ENCODE data around the gene STC2.

The STC2 gene

GRCh38 chr5:173328844-173329490 is 753 bp upstream of the STC2 start:
- DNase-seq (ENCODE audit: low read depth), result no peak

GRCh38 chr5:173327084-173327947 is 898 bp downstream of the STC2 start:
- DNase-seq (ENCODE audit: low read depth), result no peak

- no peak for DNase-seq (ENCODE audit: low read depth)
Measured at GRCh38 chr5:173326501-173326960, 1.7 kb downstream of the STC2 start.

- DNase-seq (ENCODE audit: low read depth), result no peak
Measured at GRCh38 chr5:173325091-173325698, 3.0 kb downstream of the STC2 start.

GRCh38 chr5:173324115-173325001 is 3.9 kb downstream of the STC2 start:
- no peak for DNase-seq (ENCODE audit: low read depth)

- no peak for DNase-seq (ENCODE audit: low read depth)
Measured at GRCh38 chr5:173323799-173324114, 4.5 kb downstream of the STC2 start.

GRCh38 chr5:173323106-173323798 is 5.0 kb downstream of the STC2 start:
- no peak for DNase-seq (ENCODE audit: low read depth)

GRCh38 chr5:173321886-173322285 is 6.3 kb downstream of the STC2 start:
- DNase-seq (ENCODE audit: low read depth), result no peak

GRCh38 chr5:173320259-173320658 is 8.0 kb downstream of the STC2 start:
- DNase-seq (ENCODE audit: low read depth), result no peak

GRCh38 chr5:173319646-173320045 is 8.6 kb downstream of the STC2 start:
- DNase-seq (ENCODE audit: low read depth), result no peak

GRCh38 chr5:173318881-173319620 is 9.2 kb downstream of the STC2 start:
- no peak for DNase-seq (ENCODE audit: low read depth)

- no peak for DNase-seq (ENCODE audit: low read depth)
Measured at GRCh38 chr5:173318330-173318729, 9.9 kb downstream of the STC2 start.

- no peak for DNase-seq (ENCODE audit: low read depth)
Measured at GRCh38 chr5:173317852-173318251, 10.4 kb downstream of the STC2 start.

- DNase-seq (ENCODE audit: low read depth), result no peak
Measured at GRCh38 chr5:173317091-173317730, 11.0 kb downstream of the STC2 start.

GRCh38 chr5:173316339-173317020 is 11.7 kb downstream of the STC2 start:
- no peak for DNase-seq (ENCODE audit: low read depth)

- no peak for DNase-seq (ENCODE audit: low read depth)
Measured at GRCh38 chr5:173315495-173316338, 12.5 kb downstream of the STC2 start.

GRCh38 chr5:173314166-173314952 is 13.9 kb downstream of the STC2 start:
- no peak for DNase-seq (ENCODE audit: low read depth)

- no peak for DNase-seq (ENCODE audit: low read depth)
Measured at GRCh38 chr5:173313351-173313801, 14.8 kb downstream of the STC2 start.

Data from activated T-helper 9 cell treated with anti-CD3 and anti-CD28 coated beads, Interleukin-2, amount 50 U/mL, for 16 hours (primary cell).